Activated CD8-positive, alpha-beta T cell treated with anti-CD3 and anti-CD28 coated beads for 36 hours (primary cell): ENCODE results near the gene C18orf63. TPM values are rescaled to one million over a fixed set of nuclear protein-coding genes. Genes with fewer than 3 reads are reported as not detected.
A peak's percentile ranks its signal among the peaks of the same experiment; 100 is the strongest.
"Not testable (repeated sequence)": the region's sequence is repeated elsewhere in the genome, so short reads cannot be mapped to it uniquely, and the experiment has no call there.

Source experiments
- ATAC-seq: fragments of 200-7000 bp; cut with Tn5 transposase; one replicate; pipeline ENCODE4 v1.10.0; 2021; ENCODE audit warnings: mild to moderate bottlenecking, moderate library complexity
- CTCF ChIA-PET: fragments of 350-600 bp; sonication (Branson Sonifier 250); formaldehyde crosslinking; loops from one replicate; lab custom pipeline; 2021; ENCODE audit warnings: antibody characterized with exemption; lab: Charles Lee
- POLR2A ChIA-PET: fragments of 350-600 bp; sonication (Branson Sonifier 250); formaldehyde crosslinking; loops from one replicate; lab custom pipeline; 2021; ENCODE audit warnings: antibody characterized with exemption; lab: Charles Lee
- DNase-seq: peaks from one replicate; pipeline ENCODE4 v3.0.0-alpha.2; 2020
- H3K27ac Mint-ChIP-seq: one replicate; pipeline ENCODE4 v1.8.0; 2021; ENCODE audit warnings: mild to moderate bottlenecking, mixed read lengths
- H3K27me3 Mint-ChIP-seq: one replicate; pipeline ENCODE4 v1.8.0; 2021; ENCODE audit warnings: mixed read lengths
- H3K36me3 Mint-ChIP-seq: one replicate; pipeline ENCODE4 v1.8.0; 2021; ENCODE audit warnings: low read depth, mixed read lengths
- H3K4me1 Mint-ChIP-seq: one replicate; pipeline ENCODE4 v1.8.0; 2021; ENCODE audit warnings: low read depth, mixed read lengths
- H3K4me3 Mint-ChIP-seq: one replicate; pipeline ENCODE4 v1.8.0; 2021; ENCODE audit warnings: mild to moderate bottlenecking, moderate library complexity, mixed read lengths
- H3K9me3 Mint-ChIP-seq: one replicate; pipeline ENCODE4 v1.8.0; 2021; ENCODE audit warnings: mixed read lengths
- intact Hi-C: fragments of 100-400 bp; cut with micrococcal nuclease; formaldehyde crosslinking; loops from one replicate; pipeline ENCODE4 v1.10.0; 2022
- total RNA-seq, 2 experiments: library from RNA; stranded (reverse); gene quantifications; one replicate each; pipeline ENCODE4 v1.2.3, GENCODE V29; 2021
- TF ChIP-seq, protein P1 (sequence below): fragments of 200-600 bp; IDR thresholded peaks from one replicate; pipeline ENCODE4 v1.8.0; 2022; ENCODE audit warnings: antibody characterized with exemption, mild to moderate bottlenecking

Gene C18orf63
- total RNA-seq, 2 experiments from 2014 or later, result not detected

DNA sequence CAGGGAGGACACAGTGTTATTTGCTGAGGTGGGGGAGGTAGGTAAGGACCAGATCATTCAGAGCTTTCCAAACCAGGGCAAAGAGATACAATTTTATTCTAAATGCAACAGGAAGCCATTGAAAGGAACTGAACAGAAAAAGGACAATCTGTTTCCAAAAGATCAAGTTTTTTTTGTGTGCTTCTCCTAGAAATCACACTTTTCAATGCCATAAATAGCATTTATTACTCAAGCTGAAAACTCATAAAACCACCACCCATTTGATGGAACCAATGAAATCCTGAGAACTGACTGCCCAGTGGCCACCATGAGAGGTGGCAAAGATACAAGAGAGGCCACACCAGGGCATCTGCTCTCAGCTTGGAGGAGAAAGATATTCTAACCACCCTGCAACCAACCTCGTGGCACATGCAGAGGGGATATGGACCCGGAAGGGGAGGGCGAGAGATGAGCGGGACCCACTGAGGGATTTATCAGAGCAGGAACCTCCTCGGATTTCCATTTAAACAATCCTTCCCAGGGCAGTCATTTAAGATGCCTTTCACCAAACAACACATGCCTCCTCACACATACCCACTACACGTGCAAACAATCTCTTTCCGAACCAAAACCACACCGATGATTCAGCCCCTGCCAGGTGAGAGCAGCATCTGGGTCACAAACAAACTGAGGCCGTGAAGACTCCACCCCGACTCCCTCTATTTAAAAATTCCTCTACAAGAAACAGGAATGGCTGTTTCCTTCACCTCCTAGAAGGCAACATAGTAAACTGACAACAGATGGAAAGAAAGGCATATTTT lies 32.7 kb upstream of the C18orf63 start:
- intact Hi-C loops, result no loop called here

DNA sequence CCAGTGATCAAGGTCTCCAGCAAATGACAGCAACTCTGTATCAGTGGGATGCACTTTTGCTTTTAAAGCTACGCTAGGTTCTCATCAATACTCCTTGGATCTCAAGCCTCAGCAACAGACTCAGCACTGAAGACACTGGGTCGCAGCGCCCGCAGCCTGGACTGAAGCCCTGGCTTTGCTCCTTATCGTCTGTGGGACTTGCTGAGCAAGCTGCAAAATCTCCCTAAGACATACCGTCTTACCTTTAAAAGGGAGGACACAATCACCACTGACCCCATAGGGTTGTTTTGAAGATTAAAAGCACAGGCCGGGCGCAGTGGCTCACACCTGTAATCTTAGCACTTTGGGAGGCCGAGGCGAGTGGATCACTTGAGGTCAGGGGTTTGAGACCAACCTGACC lies 32.0 kb upstream of the C18orf63 start:
- TF ChIP-seq, protein P1, sequence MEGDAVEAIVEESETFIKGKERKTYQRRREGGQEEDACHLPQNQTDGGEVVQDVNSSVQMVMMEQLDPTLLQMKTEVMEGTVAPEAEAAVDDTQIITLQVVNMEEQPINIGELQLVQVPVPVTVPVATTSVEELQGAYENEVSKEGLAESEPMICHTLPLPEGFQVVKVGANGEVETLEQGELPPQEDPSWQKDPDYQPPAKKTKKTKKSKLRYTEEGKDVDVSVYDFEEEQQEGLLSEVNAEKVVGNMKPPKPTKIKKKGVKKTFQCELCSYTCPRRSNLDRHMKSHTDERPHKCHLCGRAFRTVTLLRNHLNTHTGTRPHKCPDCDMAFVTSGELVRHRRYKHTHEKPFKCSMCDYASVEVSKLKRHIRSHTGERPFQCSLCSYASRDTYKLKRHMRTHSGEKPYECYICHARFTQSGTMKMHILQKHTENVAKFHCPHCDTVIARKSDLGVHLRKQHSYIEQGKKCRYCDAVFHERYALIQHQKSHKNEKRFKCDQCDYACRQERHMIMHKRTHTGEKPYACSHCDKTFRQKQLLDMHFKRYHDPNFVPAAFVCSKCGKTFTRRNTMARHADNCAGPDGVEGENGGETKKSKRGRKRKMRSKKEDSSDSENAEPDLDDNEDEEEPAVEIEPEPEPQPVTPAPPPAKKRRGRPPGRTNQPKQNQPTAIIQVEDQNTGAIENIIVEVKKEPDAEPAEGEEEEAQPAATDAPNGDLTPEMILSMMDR, result no peak
- Mint-ChIP-seq H3K36me3 (peaks cover 19% of the 10 kb centered on the region), H3K4me3 (no peak overlapping the region), H3K9me3 (no peaks in the 10 kb centered on the region), H3K27me3 (no peaks in the 10 kb centered on the region), H3K4me1 (peaks cover 30% of the 10 kb centered on the region), H3K27ac (no peak overlapping the region)
- DNase-seq (no peak), ATAC-seq (no peak)
- ChIA-PET CTCF (no interaction called here), POLR2A (interaction anchor here (1.0 kb wide), 1 partner anchor 12 kb away, joined by 3 read pairs; no protein-coding TSS in a partner anchor)
- intact Hi-C loops, result no loop called here

More for the DNA sequence above, 32.7 kb upstream of the C18orf63 start:
- DNase-seq, result peak; percentile 46
- POLR2A ChIA-PET, result no interaction called here
- no peaks in the 10 kb centered on the region for H3K27me3 Mint-ChIP-seq
- TF ChIP-seq, protein P1, result no peak
- no peaks in the 10 kb centered on the region for H3K9me3 Mint-ChIP-seq
- peaks cover 19% of the 10 kb centered on the region for H3K36me3 Mint-ChIP-seq
- H3K4me3 Mint-ChIP-seq, result no peak overlapping the region
- CTCF ChIA-PET, result no interaction called here
- H3K27ac Mint-ChIP-seq, result peak overlapping the region; percentile 71
- peaks cover 30% of the 10 kb centered on the region for H3K4me1 Mint-ChIP-seq
- peak; percentile 68 for ATAC-seq

DNA sequence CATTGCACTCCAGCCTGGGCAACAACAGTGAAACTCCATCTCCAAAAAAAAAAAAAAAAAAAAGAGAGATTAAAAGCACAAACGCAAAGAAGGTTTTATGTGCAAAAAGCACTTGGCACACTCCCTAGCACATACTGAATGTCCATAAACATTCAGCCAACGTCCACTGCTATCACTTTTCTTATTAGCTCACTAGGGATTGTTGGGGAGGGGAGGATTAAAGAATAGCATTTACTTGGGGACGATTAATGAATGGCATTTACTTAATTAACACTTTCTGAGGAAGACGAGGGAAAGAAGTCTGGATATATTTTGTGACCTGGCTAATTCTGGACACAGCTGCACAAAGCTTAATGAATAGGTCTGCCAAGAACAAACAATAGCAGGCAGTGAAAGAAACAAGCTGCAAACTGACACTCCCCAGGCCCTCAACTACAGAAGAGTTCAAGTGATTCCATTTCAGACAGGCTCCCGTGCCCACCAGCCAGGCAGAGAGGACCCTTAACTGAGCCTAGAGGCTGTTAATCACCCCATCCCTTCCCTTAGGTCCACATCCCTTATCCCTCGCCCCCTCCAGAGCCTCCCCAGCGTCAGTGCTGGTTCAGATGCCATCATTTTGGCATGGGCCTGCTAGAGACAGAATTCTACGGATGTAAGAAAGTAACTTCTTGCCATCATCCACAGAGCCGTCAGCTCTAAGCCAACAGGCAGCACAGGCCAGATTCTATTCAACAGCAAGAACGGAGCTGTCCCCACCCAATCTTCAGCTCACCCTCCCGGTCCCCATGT lies 31.3 kb upstream of the C18orf63 start:
- TF ChIP-seq, protein P1, result no peak
- DNase-seq, result no peak
- ATAC-seq, result no peak
- no peaks in the 10 kb centered on the region for H3K27me3 Mint-ChIP-seq
- ChIA-PET POLR2A (interaction anchor here (1.0 to 1.5 kb wide), 2 partner anchors 10 to 13 kb away, joined by 3 read pairs; no protein-coding TSS in a partner anchor), CTCF (interaction anchor here (1.4 kb wide), 1 partner anchor 26 kb away, joined by 3 read pairs; no protein-coding TSS in a partner anchor)
- peaks cover 19% of the 10 kb centered on the region for H3K36me3 Mint-ChIP-seq
- H3K4me1 Mint-ChIP-seq, result peaks cover 30% of the 10 kb centered on the region
- no peak overlapping the region for H3K4me3 Mint-ChIP-seq
- intact Hi-C loops, result no loop called here
- no peak overlapping the region for H3K27ac Mint-ChIP-seq
- H3K9me3 Mint-ChIP-seq, result no peaks in the 10 kb centered on the region

DNA sequence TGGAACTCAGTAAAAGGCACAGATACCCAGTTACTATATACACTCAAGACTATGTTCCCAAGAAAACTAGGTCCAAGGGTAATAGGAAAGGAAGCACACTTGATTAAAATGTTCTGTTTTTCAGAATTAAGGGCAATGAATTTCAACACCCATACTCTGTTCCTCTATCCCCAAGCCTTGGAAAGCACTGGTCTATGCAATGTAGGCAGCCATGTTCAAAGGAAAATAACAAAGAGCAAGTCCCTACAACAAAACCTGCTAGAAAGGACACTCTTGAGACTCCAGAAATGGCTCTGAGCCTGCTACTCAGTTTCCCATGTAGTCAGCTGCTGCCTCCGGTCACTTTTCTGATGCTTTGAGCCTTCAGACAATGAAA lies 30.7 kb upstream of the C18orf63 start:
- TF ChIP-seq, protein P1, result no peak
- intact Hi-C loops, result no loop called here
- POLR2A ChIA-PET, result interaction anchor here (1.5 kb wide), 1 partner anchor 10 kb away, joined by 3 read pairs; no protein-coding TSS in a partner anchor
- CTCF ChIA-PET, result interaction anchor here (1.4 kb wide), 1 partner anchor 25 kb away, joined by 3 read pairs; no protein-coding TSS in a partner anchor
- no peaks in the 10 kb centered on the region for H3K27me3 Mint-ChIP-seq
- peaks cover 17% of the 10 kb centered on the region for H3K36me3 Mint-ChIP-seq
- no peak overlapping the region for H3K27ac Mint-ChIP-seq
- peaks cover 30% of the 10 kb centered on the region for H3K4me1 Mint-ChIP-seq
- H3K9me3 Mint-ChIP-seq, result no peaks in the 10 kb centered on the region
- DNase-seq (no peak), ATAC-seq (no peak)
- no peak overlapping the region for H3K4me3 Mint-ChIP-seq

DNA sequence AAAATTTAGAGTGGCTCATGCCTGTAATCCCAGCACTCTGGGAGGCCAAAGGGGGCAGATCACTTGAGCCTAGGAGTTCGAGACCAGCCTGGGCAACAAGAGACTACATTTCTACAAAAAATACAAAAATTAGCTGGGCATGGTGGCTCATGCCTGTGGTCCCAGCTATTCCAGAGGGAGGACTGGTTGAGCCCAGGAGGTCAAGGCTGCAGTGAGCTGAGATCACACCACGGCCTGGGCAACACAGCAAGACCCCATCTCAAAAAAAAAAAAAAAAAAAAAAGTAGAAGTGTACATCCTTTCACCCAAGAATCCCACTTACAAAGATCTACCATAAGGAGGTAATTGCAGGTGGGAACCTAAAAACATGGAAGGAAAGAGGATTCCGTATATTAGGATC lies 30.1 kb upstream of the C18orf63 start:
- H3K9me3 Mint-ChIP-seq, DNase-seq, ATAC-seq, H3K27me3 Mint-ChIP-seq, intact Hi-C loops, H3K4me3 Mint-ChIP-seq, H3K27ac Mint-ChIP-seq: not testable (repeated sequence)
- ChIA-PET CTCF (interaction anchor here (0.8 to 1.4 kb wide), 2 partner anchors 25 to 208 kb away, joined by 3 read pairs; no protein-coding TSS in a partner anchor), POLR2A (interaction anchor here (1.5 kb wide), 1 partner anchor 9 kb away, joined by 3 read pairs; no protein-coding TSS in a partner anchor)
- peaks cover 32% of the 10 kb centered on the region for H3K4me1 Mint-ChIP-seq
- peaks cover 15% of the 10 kb centered on the region for H3K36me3 Mint-ChIP-seq
